AML-193 (cell line): ENCODE measurements around the gene OR3A2.
"Not testable (repeated sequence)": the region's sequence is repeated elsewhere in the genome, so short reads cannot be mapped to it uniquely, and the experiment has no call there.

ENCODE experiments used
- DNase-seq, 2 experiments: peaks; one replicate each; lab custom pipeline; 2025; lab: John Stamatoyannopoulos, UW

Gene OR3A2

DNA sequence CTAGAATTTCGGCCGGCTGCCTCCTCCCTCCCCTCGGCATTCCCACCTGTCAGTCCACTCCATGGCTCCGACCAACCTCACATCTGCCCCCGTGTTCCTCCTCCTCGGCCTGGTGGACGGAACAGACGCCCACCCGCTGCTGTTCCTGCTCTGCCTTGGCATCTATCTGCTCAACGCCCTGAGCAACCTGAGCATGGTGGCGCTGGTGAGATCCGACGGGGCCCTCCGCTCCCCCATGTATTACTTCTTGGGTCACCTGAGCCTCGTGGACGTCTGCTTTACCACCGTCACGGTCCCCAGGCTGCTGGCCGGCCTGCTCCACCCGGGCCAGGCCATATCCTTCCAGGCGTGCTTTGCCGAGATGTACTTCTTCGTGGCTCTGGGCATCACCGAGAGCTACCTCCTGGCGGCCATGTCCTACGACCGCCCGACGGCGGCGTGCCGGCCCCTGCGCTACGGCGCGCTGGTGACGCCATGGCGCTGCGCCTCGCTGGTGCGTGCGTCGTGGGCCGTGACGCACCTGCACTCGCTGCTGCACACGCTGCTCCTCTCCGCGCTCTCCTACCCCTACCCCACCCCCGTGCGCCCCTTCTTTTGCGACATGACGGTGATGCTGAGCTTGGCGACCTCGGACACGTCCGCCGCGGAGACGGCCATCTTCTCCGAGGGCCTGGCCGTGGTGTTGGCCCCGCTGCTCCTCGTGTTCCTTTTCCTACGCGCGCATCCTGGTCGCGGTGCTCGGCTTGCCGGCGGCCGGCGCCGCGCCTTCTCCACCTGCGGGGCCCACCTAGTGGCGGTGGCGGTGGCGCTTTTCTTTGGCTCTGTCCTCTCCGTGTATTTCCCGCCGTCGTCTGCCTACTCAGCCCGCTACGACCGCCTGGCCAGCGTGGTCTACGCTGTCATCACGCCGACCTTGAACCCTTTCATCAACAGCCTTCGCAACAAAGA lies at the start of gene OR3A2:
OR3A2 (minus strand) TSS at position 440 of the 948 bp plus-strand sequence.
- no peak for DNase-seq

DNA sequence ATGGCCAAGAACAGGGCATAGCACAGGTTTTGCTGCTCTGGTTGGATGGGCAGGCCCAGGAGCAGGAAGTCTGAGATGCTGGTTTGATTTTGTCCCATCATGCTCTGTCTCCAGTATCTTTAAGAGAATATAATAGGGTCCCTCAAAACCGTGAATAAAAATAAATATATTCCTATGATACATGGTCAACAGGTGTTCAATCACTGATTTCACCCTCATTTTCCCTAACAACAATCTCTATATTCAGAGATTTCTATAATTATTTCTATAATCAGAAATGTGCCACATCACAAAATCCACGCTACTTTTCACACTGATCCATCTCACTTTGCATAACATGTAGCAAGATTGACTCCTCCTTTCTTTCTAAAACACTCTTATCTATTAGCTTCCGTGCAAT lies 47.6 kb upstream of the OR3A2 start, which contains the start of gene OR1E2:
OR1E2 (minus strand) TSS at position 101 of the 400 bp plus-strand sequence; CDS start at position 101, 0 bp downstream.
- no peak for DNase-seq

DNA sequence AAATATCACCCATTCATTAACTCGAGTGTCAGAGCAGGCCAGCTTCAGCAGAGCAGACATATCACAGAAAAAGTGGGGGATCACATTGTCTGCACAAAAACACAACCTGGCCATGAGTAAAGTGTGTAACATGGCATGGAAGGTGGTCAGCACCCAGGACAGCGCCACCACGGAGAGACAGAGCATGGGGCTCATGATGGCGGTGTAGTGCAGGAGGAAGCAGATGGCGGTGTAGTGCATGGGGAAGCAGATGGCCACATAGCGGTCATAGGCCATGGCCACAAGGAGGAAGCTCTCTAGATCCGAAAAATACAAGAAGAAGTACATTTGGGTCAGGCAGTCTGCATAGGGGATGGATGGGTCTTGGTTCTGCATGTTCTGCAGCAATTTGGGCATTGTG lies 47.1 kb upstream of the OR3A2 start:
- peak; percentile 45 to 47 for DNase-seq

DNA sequence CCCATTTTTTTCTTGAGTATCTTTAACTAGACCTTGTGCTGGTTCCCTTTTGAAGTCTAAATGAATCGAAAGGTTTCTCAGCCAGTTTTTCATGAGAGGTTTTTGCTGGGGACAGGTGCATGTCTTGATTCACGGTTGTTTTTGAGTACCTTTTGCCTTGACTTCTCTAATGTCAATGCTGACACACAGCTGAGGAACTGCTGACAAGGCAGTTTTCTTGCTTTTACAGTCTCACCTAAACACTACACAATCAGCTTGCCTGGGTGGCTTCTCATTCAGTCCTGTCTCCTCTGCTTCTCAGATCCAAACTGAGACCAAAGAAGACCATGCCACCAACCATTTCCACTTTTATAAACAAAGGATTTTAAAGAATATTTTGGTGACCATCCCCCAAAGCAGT lies 32.1 kb upstream of the OR3A2 start:
- no peak for DNase-seq

DNA sequence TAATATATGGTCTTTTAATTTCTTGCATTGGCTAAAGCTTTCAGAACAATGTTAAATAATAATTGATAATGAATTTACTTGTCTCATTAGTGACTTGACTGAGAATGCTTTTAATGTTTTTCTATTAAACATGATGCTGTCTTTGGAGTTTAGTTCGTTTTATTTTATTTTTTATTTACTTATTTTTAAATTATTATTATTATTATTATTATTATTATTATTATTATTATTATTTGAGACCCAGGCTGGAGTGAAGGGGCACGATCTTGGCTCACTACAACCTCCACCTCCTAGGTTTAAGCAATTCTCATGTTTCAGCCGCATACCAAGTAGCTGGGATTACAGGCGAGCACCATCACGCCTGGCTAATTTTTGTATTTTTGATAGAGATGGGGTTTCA lies 29.5 kb upstream of the OR3A2 start:
- DNase-seq = no peak

DNA sequence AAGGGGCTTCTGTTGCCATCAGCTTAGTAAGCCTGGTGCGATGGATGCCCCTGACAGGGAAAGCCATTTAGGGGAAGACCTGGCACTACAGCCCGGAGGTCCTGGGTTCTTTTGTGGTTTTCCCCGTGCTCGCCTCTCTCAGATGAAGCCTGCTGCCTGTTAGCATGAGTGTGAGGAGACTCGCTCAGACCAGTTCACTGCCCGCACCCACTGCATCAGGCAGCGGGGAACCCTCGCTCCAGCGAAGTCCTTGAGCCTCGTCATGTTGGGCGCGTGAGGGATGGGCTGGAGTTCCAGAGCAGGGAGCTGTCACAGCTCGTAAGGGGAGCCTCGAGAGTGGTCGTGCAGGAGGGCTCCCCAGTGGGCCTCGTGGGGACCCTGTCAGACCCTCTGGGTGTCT lies 26.1 kb upstream of the OR3A2 start:
- DNase-seq = not testable (repeated sequence)

DNA sequence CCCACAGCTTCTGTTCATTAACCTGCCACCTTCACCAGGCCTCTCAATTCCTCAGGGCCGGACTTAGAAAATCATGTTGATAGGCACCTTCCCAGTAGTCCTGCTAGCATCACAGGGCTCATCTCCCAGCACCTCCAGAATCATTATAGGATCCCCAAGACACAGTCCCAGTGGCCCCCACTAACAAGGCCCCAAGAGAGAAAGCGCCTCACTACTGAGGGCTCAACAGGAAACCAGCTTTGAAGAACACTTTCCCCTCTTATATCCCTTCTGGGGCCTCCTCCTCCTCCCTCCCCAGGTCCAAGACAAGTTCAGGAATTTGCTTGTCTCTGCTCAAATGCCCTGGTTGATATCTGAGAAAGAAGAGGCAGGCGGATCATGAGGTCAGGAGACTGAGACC lies 25.0 kb upstream of the OR3A2 start, which contains the start of gene OR3A3:
OR3A3 (plus strand) TSS at position 301 of the 400 bp plus-strand sequence.
- DNase-seq = no peak

DNA sequence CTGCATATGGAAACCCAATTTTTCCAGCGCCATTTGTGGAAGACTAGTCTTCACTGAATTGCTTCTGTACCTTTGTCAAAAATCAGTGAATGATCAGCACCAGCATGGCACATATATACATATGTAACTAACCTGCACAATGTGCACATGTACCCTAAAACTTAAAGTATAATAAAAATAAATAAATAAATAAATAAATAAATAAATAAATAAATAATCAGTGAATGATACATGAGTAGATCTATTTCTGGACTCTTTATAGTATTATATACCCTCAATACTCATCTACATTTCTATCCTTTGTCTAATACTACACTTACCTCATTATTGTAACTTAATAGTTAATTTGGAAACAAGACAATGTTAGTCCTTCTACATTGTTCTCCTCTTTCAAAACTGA lies 17.7 kb upstream of the OR3A2 start:
- DNase-seq = not testable (repeated sequence)

DNA sequence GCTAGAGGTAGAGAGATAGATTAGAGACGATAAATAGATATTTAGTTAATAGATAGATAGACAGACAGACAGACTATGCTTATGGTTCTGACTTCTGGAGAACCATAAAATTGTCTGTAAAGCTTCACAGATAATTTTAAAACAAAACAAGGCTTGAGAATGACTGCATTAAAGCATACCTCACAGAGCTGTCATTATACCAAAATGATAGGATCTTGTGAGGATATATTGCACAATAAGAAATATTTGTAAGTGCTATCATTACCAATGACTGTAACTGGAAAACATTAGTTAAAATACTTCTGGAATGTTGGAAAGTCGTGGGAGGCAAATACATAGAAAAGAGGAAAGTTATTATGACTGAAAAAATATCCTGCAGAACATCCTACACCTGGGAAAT lies 15.7 kb upstream of the OR3A2 start:
- no peak for DNase-seq

DNA sequence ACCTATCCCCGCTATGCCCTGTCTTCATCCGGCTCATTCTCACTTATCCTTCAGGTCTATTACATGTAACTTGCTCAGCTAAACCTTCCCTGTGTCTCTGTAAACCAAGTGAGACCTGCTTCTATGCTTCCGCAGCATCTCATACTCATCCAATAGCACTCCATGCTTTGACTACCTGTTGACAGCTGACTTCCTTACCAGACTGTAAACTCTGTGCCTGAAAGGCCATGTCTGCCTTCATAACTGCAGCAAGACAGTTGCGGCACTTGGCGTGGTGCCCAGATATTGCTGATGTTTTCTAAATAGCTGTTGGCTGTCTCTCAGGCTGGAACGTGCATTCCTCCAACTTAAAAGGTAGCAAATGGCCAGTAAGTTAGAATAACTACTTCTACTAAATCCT lies 13.9 kb upstream of the OR3A2 start:
- no peak for DNase-seq

DNA sequence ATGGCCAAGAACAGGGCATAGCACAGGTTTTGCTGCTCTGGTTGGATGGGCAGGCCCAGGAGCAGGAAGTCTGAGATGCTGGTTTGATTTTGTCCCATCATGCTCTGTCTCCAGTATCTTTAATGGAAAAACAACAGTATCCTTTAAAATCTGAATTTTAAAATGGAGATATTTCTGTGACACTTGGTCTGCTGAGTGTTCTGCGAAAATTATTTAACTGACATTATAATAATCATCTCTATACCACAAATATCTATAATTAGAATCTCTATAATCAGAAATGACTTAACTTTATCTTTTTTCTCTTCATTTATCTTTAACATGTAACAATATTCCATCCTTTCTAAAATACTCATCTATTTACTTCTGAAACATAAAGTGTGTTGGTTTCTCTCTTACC lies 12.2 kb upstream of the OR3A2 start, which contains the start of gene OR1E1:
OR1E1 (minus strand) TSS at position 101 of the 400 bp plus-strand sequence; CDS start at position 101, 0 bp downstream.
- no peak for DNase-seq

DNA sequence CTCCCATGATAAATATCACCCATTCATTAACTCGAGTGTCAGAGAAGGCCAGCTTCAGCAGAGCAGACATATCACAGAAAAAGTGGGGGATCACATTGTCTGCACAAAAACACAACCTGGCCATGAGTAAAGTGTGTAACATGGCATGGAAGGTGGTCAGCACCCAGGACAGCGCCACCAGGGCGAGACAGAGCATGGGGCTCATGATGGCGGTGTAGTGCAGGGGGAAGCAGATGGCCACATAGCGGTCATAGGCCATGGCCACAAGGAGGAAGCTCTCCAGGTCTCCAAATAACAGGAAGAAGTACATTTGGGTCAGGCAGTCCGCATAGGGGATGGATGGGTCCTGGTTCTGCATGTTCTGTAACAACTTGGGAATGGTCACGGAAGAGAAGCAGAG lies 11.7 kb upstream of the OR3A2 start:
- not testable (repeated sequence) for DNase-seq

DNA sequence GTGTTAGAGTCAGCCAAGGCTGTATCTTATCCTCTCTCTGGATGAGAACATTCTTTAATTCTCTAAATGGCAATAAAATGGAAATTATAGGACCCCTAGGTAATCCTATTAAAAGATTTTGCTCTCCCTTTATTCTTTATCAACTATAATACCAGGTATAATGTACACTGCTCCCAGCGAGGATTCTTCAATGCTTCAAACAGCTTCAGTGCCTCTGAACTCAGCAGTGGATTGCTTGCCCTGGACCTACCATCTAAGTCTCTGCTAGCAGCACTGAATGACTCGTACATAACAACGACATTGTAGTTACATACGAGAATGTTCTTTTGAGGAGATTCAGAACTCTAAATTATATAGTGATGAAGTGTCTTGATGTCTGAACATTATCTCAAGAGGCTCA lies 3.7 kb upstream of the OR3A2 start:
- no peak for DNase-seq

DNA sequence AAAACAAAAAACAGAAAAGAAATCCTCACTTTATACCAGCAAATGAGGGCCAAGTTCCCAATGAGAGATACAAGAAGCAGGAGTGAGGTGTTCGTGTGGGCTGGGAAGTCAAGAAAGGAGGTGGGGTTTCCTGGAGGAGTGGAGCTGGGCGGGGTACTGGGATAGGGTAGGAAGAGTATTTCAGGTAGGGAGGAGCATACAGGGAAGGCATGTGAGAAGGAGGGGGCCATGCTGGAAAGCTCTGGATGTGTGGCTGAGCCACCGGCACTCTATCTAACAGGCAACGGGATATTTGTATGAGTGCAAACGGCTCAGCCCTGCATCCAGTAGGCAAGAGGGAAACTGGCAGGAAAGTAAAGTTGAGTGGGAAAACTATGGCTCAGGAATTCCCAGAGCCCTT lies 4.2 kb downstream of the OR3A2 start:
- DNase-seq = no peak

DNA sequence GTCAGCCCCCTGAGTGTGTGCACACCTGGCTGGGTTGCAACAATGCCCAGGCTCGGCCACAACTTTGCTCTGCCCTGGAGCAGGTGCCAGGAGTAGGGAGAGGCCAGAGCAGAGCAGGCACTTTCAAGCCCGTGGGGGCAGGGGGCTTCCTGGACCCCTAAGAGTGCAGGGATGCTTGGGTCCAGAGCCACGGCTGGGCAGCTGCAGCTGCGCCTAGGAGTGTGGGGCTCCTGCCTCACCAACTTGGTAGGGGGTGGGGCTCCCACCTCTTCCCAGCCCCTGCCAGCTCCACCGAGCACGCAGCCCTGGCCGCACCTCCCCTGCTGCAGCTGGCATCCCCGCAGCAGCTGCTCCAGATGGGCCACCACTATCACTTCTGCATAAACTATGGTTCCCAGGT lies 7.8 kb downstream of the OR3A2 start:
- no peak for DNase-seq

DNA sequence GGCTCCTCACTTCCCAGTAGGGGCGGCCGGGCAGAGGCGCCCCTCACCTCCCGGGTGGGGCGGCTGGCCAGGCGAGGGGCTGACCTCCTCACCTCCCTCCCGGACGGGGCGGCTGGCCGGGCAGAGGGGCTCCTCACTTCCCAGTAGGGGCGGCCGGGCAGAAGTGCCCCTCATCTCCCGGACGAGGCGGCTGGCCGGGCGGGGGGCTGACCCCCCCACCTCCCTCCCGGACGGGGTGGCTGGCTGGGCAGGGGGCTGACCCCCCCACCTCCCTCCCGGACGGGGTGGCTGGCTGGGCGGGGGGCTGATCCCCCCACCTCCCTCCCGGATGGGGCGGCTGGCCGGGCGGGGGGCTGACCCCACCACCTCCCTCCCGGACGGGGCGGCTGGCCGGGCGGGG lies 14.9 kb downstream of the OR3A2 start:
- DNase-seq = not testable (repeated sequence)

DNA sequence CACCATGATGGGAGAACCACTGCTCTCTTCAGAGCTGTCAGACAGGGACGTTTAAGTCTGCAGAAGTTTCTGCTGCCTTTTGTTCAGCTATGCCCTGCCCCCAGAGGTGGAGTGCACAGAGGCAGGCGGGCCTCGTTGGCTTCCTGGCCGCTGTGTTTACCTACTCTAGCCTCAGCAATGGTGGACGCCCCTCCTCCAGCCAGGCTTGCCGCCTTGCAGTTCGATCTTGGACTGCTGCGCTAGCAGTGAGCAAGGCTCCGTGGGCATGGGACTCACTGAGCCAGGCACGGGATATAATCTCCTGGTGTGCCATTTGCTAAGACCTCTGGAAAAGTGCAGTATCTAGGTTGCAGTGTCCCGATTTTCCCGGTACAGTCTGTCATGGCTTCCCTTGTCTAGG lies 43.3 kb downstream of the OR3A2 start:
- not testable (repeated sequence) for DNase-seq

DNA sequence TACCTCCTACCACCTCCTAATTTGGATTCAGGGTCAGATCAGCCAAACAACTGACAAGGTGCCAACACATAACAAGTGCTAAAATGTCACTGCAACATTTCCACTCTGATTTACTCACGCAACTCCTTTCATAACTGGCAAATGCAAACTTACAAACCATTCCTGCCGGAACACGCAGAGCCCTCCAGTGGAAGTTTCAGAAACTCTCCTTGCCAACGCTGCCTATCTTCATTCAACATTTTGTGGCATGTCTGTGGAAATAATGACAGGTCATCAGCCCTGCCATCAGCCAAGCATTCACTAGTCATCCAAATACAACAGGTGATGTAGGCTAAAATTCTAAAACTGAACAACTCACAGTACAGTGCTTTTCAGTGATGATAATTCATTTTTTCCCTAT lies 50.2 kb downstream of the OR3A2 start:
- DNase-seq = peak in 1 of 2 experiments; percentile 3

DNA sequence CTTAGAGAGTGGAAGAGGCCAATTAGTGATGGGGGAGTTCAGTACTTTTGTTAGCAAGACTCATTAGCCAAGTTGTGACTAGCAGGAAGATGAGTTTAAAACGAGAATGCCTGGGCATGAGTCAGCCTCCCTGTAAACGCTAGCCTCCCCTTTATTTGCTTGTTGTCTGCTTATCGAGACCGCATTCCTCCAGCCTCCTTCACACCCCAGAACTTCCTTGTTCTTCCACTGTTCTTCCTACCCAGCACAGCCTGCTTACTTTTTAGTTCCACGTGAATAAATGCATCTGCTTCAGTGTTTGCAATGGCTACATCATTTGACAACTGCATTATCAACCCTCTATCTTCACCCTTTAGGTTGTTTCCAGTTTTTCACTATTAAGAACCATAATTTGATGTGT lies 67.8 kb downstream of the OR3A2 start:
- DNase-seq = no peak

DNA sequence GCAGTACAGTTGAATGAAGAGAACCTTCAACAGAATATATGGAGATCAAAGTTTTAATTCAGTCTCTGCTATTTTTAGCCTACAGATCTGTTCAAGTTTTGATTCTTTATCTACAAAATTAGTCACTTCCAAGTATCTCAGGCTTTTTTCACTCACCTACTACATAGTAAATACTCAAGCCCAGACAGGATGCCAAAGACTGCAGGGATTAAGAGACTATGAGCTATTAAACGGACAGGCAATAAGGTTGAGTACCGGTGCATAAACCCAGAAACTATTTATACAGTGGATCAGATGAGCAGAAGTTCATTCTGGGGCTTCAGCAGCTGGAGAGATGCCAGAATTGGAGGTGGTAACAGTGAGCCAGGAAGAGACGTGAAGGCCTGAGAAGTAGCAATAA lies 69.3 kb downstream of the OR3A2 start:
- DNase-seq = no peak

DNA sequence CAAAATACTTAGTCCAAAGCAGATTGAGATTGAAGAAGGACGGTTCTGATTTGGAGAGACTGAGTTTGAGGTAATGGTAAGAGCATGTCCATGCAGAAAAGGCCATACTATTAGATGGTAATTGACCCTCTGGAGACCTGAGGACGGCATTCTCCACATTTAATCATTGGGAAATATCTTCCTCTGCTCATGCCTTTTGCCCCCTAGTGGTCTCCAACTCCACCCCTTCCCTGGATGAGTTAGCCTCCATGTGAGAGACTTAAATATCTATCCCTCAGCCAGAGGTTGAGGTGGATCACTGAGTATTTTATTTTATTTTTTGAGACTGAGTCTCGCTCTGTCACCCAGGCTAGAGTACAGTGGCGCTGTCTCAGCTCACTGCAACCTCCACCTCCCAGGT lies 77.5 kb downstream of the OR3A2 start:
- no peak for DNase-seq

DNA sequence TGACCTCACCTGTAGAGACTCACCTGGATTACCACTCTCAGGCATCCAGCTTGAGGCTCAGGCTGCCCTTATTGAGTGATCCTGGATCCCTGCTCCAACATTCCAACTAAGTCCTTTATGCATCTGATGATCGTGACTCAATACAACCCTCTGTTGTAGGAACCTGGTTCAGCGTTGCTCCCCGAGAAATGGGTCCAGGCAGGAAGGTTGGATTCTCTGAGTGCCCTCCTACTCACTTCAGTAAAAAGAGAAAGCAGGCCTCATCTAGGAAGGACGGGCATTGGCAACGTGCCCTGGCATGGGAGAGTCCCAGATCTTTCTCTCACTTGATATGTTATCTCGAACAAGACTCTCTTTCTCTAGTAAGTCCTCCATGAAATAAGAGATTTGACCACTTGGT lies 87.8 kb downstream of the OR3A2 start, which contains the start of gene OR3A1:
OR3A1 (minus strand) TSS at position 101 of the 400 bp plus-strand sequence. CDS start 5,778 bp downstream, outside the sequence.
- no peak for DNase-seq

DNA sequence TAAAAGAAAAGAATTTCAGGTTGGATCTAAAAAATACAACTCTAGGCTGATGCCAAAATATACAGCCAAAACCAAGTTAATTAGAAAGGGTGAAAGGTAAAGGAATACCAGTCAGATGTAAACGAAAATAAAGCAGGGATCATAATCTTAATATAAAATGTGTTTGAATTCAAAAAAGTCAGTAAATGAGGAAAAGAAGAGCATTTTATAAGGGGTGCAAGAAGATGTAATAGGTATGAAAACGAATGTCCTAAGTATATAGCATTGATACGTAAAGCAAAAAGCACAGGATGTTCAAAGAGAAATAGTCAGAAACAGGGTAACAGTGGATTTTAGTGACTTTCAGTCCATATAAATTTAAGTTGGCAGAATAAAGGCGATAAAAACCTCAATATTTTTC lies 90.5 kb downstream of the OR3A2 start:
- no peak for DNase-seq
